Left renal pelvis (tissue), 4 donors: ENCODE measurements around the gene PLXNA4. TPM values are rescaled to one million over a fixed set of nuclear protein-coding genes. Genes with fewer than 3 reads are reported as not detected.

ENCODE experiments used
- DNase-seq, 4 donors: peaks; one replicate each; pipeline ENCODE4 v3.0.0-alpha.2; 2013; ENCODE audit warnings: low read depth in 4 of 4, low spot score in 3 of 4
- polyA plus RNA-seq, 4 donors: library from polyadenylated mRNA; unstranded; fragments of 120-200 nt; gene quantifications; one replicate each; pipeline ENCODE4 v1.2.1, GENCODE V29; 2013; ENCODE audit not compliant: insufficient read length in 4 of 4

The PLXNA4 gene
- polyA plus RNA-seq, 4 donors = 3.0 to 15.1 (median 13.8) TPM

DNA sequence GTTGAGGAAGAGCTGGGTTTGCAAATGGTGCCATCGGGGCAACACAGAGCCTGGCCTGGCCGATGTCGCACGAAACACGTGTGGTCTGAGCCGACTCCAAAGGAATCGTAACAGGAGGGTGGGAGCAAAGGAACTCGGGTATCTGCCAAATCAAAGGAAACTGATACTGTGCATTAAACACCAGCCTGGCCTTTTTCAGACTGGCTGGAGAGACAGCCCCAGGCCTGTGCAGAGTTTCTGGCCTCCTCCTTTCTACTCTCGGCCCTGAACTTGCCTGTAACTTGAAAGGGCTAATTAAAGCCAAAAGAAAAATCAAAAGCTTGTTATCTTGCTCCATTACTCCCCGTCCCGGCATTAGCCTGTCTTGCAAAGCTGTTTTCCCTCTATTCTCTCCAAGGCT is 71.4 kb downstream of the PLXNA4 start:
- DNase-seq = no peak

DNA sequence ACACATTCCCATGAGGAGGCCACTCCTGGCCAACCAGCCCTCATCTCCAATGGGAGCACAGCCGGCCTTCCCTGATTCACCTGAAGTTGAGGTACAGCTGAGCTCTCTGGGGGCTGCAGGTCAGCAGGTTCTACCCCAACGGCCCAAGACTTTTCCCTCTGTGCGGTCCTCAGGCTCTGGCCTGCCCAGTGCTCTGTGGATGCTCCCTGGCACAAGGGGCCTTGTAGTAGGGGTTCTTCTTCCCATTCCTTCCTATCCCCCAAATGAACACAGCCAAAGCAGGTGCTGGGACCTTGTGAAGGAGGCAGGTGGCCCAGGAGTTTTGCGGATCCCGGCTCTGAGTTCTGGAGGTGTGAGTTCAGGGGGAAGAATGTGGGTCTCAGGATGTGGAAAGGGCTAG is 72.2 kb downstream of the PLXNA4 start:
- DNase-seq = no peak

- no peak for DNase-seq
Measured at GRCh38 chr7:132503415-132503814, 72.9 kb downstream of the PLXNA4 start.

DNA sequence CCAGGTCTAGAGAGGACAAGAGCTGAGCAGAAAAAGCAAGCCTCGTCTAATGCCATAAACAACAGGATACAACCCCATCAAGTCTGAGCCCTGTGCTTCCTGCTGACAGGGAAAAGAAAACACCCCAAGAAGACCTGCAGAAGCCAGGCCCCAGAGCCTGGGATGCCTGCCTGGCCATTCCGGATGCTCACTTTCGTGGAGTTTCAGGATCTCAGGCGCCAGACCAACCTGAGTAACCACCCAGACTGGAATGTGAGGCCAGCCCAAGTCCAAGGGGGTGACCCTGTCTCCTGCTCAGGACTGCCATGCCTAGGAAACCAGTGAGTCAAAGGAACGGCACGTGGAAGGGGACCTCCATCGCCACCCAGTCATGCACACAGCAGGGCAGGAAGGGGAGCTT is 74.3 kb downstream of the PLXNA4 start:
- no peak for DNase-seq

DNA sequence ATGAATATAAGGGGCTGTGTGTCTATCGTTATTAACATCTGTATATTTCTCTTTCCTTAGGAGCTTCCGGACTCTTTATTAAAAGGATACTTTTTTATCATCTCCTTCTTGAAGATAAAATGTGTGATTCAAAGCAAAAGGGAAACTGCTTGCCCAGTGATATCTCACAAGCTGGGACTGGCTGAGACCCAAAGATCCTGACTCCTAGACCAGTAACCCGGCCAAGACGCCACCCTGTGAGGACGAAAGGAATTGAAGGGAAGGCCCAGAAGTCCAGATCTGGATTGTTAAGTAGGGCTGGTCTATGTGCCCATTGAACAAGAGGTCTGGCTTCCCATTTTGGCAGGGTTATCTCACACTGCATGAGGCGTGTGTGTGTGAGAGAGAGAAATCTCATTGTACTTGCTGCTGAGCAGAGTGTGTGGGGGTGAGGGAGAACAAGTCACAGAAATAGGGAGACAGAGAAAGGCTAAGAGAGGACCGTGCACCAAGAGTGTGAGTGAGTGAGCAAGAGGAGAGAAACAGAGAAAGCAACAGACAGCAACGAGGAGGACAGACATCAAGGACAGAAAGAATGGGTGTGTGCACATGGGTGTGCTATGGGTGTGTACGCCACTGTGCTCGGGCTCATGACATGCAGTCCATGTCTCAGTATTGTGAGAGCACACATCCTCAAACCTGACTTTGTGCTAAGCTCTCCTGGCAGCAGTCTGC is 75.4 kb downstream of the PLXNA4 start:
- no peak for DNase-seq

GRCh38 chr7:132499487-132499886 is 76.8 kb downstream of the PLXNA4 start:
- no peak for DNase-seq

DNA sequence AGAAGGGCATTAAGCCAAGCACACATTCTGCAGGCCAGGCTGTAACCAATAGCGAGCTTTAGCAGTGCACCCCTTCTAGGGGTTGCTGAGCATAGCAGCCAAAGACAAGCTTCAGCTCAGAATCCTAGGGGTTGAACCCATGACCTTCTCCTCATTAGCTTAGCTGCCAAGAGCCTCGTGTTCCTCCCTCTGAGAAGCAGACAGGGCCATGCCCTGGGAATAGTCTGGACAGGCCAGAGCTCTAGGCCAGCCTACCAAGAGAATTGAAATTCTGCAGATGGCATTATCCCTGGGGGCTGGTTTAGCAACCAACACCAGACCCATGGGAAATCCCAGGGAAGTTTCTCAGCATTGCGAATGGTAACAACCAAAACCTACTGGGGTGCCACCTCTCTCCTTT is 77.2 kb downstream of the PLXNA4 start:
- DNase-seq = no peak

DNA sequence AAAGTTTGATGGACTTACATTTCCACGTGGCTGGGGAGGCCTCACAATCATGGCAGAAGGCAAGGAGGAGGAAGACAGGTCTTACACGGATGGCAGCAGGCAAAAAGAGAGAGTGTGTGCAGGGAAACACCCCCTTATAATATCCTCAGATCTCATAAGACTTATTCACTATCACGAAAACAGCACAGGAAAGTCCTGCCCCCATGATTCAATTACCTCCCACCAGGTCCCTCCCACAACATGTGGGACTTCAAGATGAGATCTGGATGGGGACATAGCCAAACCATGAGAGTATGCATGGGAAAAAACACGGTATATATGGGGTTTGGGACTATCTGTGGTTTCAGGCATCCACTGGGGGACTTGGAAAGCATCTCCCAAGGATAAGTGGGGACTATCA is 78.0 kb downstream of the PLXNA4 start:
- DNase-seq = no peak

DNA sequence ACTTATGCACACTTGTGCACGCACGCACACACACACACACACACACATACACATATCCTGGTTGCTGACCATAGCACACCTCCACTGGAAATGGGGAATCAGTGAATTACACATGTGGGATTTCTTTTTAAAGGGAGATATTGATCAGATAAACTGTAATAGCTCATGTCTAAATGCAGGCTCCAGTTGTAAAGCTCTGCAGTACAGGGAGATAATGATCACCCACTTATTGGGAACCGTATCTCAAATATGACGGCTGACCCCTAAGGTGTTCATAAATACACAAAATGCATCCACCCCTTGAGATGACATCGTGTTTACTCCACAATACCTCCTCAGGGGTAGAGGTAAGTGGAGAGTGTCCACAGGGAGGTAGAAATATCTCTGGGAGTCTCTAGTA is 79.2 kb downstream of the PLXNA4 start:
- no peak for DNase-seq

DNA sequence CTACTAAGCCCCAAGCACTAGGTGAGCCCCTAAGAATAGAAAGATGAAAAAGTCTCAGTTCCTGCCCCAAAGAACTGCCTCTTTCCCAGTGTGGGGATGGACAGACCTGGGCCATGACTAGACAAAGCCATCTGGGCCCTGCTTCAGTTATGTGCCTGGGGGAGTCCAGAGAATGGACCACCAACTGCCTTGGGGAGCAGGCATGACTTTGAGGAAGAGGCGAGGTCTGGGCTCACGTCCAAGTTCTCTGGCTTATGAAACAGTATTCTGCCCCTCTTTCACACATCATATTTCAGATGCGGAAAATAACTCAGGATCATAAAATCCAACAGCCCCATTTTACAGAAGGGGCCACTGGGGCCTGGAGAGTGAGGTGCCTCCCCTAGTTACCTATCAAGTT is 80.3 kb downstream of the PLXNA4 start:
- no peak for DNase-seq

GRCh38 chr7:132494474-132494873 is 81.8 kb downstream of the PLXNA4 start:
- DNase-seq = no peak

DNA sequence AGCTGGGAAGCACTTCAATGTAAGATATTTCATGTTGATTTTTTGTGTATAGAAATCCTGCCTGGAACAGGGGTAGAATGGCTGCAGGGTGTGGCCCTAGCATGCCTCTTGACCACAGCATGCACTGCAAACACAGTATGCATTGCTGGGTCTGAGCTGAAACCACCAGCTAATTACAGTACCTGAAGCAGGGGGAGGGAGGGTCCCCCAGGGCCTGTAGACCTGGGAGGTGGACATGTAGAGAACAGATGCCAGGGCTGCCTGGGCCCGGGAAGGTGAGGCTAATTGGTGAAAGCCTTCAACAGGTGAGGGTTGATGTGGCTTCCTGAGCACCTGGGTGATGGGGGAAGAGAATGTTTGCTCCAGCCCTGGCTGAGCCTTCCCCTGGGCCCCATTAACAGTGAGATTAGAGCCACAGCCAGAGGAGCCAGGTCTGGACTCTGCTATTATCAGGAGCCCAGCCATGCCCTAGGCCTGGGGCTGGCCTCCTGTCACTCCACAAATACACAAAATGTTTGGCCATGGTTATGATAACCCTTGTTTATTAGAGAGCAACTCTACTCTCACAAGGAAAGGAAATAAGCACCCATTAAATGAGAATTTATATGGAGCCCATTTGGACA is 83.3 kb downstream of the PLXNA4 start:
- DNase-seq = no peak

DNA sequence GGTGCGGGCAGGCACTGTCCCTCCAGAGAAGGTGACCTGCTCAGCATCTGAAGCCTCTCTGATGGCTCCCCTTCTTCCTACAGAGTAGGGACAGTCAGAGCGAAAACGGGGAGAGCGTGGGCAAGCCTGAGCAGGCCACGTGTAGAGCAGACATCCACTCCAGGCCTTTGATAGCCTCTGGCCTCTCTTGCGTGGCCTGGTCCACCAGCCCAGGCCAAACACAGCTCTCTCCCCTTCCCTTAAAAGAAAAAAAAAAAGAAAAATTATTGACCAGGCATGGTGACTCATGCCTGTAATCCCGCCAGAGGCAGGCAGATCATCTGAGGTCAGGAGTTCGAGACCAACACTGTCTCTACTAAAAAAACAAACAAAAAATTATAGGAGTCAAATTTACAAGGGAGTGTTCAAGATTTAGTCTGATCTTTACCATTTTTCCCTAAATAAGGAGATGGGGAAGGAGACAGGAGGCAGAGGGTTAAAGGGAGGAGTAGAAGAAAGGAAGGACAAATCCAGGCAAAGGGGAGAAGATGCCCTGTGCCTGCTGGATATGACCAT is 84.8 kb downstream of the PLXNA4 start:
- DNase-seq = no peak

DNA sequence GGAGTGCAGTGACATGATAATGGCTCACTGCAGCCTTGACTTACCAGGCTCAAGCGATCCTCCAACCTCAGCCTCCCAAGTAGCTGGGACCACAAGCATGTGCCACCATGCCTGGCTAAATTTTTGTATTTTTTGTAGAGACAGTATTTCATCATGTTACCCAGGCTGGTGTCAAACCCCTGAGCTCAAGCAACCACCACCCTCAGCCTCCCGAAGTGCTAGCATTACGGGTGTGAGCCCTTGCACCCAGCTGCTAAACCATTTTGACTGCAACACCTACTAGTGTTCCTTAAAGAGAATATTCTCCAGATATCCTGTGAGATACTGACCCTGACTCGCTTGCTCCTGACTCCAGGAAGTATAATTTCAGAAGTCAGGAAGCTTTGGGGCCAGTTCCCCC is 85.8 kb downstream of the PLXNA4 start:
- DNase-seq = no peak

DNA sequence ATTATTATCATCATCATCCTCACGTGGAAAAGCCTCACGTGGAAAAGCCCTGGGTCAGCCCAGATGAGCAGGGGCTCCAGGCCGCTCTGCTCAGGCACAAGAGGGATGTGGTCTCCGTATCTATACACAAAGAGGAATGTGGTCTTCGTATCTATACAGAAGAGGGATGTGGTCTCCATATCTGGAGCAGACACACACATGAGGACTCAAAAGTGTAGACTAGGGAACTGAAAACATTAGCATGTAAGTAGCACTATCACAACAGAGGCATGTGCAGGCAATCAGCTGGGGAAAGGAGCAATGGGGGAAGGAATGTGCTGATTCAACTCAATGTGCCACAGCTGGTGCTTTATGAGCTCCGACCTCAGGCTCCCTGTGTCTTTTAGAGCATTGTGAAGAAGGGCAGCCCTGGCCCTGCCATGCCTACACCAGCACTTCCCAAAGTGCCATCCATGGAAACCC is 86.5 kb downstream of the PLXNA4 start:
- DNase-seq = no peak

DNA sequence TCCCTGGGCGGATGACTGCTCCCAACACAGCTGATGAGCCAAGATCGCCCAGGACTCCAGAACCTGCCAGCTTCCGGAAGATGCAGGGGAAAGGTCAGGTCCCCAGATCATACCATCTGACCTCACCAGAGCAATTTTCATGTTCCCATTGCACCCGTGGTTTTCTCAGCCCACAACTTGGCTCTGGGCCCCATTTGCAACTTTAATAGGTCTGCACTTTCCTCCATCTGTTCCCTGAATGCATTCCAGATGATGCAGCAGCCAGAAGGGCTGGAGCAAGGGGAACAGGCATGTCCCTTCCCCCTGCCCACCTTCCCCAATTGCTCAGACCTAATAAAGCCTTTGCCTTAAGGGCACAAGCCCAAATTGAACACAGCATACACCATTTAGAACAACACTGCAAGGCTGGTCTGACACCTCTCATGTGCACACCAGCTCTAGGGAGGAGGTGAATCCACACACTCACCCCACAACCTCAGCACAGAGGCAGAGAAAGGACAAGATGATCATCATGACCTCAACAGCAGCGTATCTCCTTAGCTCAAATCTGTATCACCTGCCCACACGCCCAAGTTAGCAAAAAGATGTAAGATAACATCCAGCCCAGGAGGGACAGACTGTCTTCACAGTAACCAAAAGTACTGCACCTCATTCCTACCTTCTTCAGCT is 87.5 kb downstream of the PLXNA4 start:
- no peak for DNase-seq

DNA sequence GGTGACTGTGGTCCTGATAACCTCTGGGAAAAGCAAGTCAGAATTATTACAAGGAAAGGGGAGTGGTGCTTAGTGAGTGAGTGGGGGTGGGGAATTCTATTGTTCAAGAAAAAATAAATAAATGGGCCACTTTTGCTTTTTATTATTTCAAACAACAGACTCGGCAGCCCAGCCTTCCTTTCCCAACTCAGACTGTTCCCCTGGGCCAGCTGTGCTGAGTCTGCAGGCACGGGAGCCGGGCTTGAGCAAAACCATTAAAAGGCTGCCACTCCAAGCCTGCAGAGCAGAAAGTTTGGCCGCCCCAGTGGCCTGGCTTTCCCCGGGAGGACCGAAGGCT is 90.0 kb downstream of the PLXNA4 start:
- DNase-seq = peak in 1 of 4 donors; percentile 39

DNA sequence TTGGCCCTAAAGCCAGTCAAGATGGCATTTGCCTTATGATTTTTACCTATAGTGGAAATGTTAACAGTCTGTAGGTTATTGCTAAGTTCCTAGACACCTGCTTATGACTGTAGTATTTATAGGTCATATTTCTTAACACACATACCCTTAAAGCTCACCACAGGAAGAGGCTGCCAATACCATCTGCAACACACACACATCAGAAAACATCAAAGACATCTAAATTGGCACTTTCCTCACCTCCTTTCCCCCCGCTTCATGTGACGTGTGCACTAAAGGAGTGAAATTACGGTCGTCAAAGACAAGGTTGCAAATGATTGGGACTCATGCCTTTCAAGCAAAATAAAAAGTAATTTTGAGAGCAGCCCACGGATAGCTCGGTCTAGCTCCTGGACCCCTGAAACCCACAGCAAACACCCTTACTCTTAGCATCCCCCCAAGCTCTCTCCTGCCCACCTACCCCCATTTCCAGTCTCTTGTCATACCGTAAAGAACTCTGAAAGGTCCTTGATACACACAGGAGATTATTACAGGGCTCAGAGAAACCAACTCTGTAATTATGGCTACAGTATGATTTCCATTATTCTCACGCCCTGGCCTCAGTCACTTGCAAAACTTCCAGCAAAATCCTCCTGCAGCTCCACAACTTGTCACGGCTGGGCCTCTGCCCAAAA is 90.5 kb downstream of the PLXNA4 start:
- DNase-seq = no peak

DNA sequence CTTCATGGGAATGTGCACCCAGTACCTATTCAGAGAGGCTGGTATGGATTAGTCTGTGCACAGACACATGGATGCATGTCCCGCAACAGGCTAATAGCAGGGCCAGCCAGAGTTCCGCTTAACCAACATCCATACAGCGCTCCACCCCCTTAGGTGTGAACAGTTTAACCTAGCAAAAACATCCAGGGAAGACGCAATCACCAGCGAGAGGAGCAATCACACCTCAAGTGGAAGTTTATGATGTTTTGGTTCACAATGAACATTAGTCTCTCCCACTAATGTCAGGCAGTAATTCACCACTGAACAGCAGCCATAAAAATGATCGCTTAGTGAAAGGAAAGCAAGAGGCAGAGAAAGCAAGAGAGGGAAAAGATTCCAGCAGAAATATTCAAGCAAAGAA is 91.1 kb downstream of the PLXNA4 start:
- peak in 1 of 4 donors; percentile 62 for DNase-seq

DNA sequence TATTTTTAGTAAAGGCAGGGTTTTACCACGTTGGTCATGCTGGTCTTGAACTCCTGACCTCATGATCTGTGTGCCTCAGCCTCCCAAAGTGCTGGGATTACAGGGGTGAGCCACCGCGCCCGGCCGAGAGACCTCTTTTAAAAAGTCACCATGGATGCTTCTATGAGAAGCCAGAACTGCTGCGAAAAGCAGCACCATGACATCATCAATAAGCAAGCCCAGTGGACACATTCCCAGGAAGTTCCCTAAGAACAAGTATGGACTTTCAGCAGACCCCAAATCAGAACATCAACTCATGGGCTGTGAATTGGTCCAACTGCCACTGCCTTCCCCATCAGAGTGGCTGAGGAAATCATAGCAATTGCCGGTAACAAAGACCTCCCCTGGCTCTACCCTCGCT is 93.4 kb downstream of the PLXNA4 start:
- no peak for DNase-seq

DNA sequence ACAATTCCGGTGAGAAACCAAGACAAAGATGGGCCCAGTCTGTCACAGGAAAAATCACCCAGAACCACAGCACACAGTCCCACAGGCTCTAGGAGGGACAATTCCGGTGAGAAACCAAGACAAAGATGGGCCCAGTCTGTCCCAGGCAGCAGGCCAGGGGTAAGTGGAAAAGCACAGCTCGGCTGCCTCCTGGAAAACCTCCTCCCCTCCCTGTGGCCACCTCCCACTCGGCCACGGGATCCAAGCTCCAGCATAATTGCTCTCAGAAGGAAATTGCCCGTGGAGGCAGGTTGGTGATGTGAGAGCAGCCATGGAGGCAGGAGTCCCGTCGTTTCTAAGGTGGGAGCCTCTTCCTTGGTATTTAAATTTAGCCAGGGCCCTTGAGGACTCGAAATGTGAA is 95.7 kb downstream of the PLXNA4 start:
- DNase-seq = no peak
